Heart left ventricle (tissue), 13 donors: ENCODE results near the gene ANKRD28.

Experiments
- CTCF ChIP-seq, 12 donors: fragments of 200-600 bp; sonication (generic) in 4 of 12; IDR thresholded peaks; one replicate each; pipeline versions ENCODE4 v1.5.0 to v1.8.0; 2018 to 2022; ENCODE audit warnings: antibody characterized with exemption in 12 of 12, mild to moderate bottlenecking in 5 of 12
- POLR2A ChIP-seq, 2 donors: fragments of 450-650 bp; IDR thresholded peaks; one replicate each; pipeline ENCODE4 v1.6.1; 2017; ENCODE audit warnings: antibody characterized with exemption in 2 of 2, mild to moderate bottlenecking in 2 of 2, moderate library complexity in 2 of 2
- donor health status: ischemic (EF 13 %, LVEDD 7.1; RV severe dilation, severe dysfunction).
- donor health status: DM: no; HTN: yes; CAD: no.
- donor health status: DM: no; HTN: no; CAD: no.
- donor health status: ischemic (EF 25% LVEDD 6.9; RV normal size, moderate dysfunction).
- donor health status: ischemic (EF 25% LVEDD 5.7; RV mildly dilated, moderate dysfunction).
- donor health status: ischemic (EF 35%, LVEDD 5.7; RV mildly dilated, moderate dysfunction).
- donor health status: nonischemic (EF 11% LVEDD 7.7; RV severe dilation, severe dysfunction).
- donor health status: DM: yes; HTN: yes; CAD: no.
- donor health status: PGD.
- donor health status: ischemic (EF 29% LVEDD 5.4; RV normal size, mild dysfunction).
- donor health status: nonischemic (EF 23%, LVEDD 6.1; RV moderate dilation, normal function).

DNA sequence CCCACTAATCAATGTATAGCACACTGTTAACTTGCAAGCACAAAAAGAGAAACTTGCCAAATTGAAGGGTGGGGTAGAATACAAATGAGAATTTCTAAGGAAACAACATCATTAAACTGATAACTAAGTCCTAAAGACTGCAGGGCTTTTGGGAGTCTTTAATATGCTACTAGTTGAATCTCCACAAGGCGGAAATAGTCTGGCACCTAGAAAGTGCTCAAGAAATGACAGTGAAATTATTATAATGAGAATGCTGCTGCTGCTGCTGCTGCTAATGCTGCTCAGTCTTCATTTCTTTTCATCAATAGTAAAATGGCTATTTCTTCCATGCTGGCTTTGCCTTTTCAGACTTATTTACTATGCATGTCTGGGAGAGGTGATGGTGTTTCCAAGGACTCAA, 104.4 kb downstream of the ANKRD28 start:
- TF ChIP-seq CTCF (IDR thresholded peaks at IDR 0.05) (peak in 2 of 12 donors; percentile 11 to 16), POLR2A (IDR thresholded peaks at IDR 0.05) (no peak)
